ENCODE data around the gene TRPM5. TPM values are rescaled to one million over a fixed set of nuclear protein-coding genes. Genes with fewer than 3 reads are reported as not detected.

TRPM5 gene
- polyA plus RNA-seq, 1 donor (not counting 4 experiments of a cell fraction or from before 2014, with no cell fraction given): not detected

DNA sequence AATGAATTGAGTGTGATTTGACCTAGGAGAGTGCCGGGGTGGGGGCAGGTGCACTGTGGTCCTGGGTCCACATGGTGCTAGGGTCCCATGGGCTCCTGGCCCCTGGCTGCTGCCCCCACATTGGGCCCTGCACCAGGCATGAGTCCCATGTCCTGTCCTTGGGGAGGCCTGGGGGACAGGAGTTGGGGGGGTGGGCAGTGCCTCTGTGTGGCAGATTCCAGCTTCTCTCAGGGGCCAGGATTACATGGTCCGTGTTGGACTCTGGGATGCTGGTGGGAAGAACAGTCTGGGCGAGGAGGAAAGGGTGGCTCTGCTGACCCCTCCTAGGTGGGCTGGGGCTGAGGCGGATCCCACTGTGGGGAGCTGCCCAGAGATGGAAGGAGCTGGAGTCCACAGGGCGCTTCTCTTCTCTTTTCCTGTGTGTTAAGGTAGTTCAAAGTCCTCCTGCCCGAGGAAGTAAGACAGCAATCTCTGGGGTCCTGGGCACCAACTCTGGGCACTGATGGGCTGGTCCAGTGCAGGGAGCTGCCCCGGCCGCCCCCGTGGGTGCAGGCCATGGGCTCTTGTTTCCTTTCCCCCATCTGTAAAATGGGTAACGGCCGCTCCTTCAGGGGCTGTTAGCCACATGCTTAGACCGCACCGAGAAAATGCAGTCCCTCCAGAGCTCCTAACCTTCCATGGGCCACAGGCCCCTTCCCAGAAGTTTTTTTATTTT, 20.3 kb upstream of the TRPM5 start:
- peaks cover 4% of the 10 kb centered on the region for H3K27me3 ChIP-seq (ENCODE audit: control insufficient read depth, extremely low read depth, insufficient read depth, low read length)
- no peaks in the 10 kb centered on the region for H3K79me2 ChIP-seq (ENCODE audit: control insufficient read depth, insufficient read depth, low read length)
- no peaks in the 10 kb centered on the region for H3K36me3 ChIP-seq (ENCODE audit: control insufficient read depth in 2 of 2, extremely low read depth in 1 of 2, insufficient read depth in 2 of 2, low read length in 2 of 2)
- H3K27ac ChIP-seq (ENCODE audit: control insufficient read depth, insufficient read depth, low read length): no peak overlapping the region
- DNase-seq (ENCODE audit: low read depth, low spot score): no peak
- dilution Hi-C loops (cut with MboI; ENCODE audit: extremely low pct_ligation_motif_present, low sequenced_read_pairs): no loop called here
- no peaks in the 10 kb centered on the region for H3K4me1 ChIP-seq (ENCODE audit: control insufficient read depth, extremely low read depth, insufficient read depth, low read length)
- no peak overlapping the region for H2AFZ ChIP-seq (ENCODE audit: control insufficient read depth, low read length)
- H3K4me2 ChIP-seq (ENCODE audit: control insufficient read depth, extremely low read depth, insufficient read depth, low read depth, low read length): no peak overlapping the region
- no peak overlapping the region for H3K9ac ChIP-seq (ENCODE audit: control insufficient read depth, extremely low read depth, insufficient read depth, low read length)
- H3K9me3 ChIP-seq (ENCODE audit: control insufficient read depth, low read depth, low read length): no peaks in the 10 kb centered on the region
- H3K9me1 ChIP-seq (ENCODE audit: control insufficient read depth, extremely low read depth, insufficient read depth, low read length): no peaks in the 10 kb centered on the region
- FAIRE-seq: no peak
- TF ChIP-seq, protein P1, sequence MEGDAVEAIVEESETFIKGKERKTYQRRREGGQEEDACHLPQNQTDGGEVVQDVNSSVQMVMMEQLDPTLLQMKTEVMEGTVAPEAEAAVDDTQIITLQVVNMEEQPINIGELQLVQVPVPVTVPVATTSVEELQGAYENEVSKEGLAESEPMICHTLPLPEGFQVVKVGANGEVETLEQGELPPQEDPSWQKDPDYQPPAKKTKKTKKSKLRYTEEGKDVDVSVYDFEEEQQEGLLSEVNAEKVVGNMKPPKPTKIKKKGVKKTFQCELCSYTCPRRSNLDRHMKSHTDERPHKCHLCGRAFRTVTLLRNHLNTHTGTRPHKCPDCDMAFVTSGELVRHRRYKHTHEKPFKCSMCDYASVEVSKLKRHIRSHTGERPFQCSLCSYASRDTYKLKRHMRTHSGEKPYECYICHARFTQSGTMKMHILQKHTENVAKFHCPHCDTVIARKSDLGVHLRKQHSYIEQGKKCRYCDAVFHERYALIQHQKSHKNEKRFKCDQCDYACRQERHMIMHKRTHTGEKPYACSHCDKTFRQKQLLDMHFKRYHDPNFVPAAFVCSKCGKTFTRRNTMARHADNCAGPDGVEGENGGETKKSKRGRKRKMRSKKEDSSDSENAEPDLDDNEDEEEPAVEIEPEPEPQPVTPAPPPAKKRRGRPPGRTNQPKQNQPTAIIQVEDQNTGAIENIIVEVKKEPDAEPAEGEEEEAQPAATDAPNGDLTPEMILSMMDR (optimal IDR thresholded peaks at IDR 0.05 in 1 of 3, IDR thresholded peaks at IDR 0.05 in 1 of 3, conservative IDR thresholded peaks at IDR 0.05 in 1 of 3; ENCODE audit: extremely low read depth in 1 of 3, insufficient read depth in 2 of 3, low read length in 3 of 3): no peak
- TF ChIP-seq EZH2 (IDR thresholded peaks at IDR 0.05; ENCODE audit: low read length): no peak
- no peaks in the 10 kb centered on the region for H4K20me1 ChIP-seq (ENCODE audit: control insufficient read depth, extremely low read depth, insufficient read depth, low read length)
- H3K4me3 ChIP-seq (ENCODE audit: control insufficient read depth in 2 of 3, extremely low read depth in 1 of 3, insufficient read depth in 2 of 3, low read depth in 1 of 3, low read length in 3 of 3): no peak overlapping the region

DNA sequence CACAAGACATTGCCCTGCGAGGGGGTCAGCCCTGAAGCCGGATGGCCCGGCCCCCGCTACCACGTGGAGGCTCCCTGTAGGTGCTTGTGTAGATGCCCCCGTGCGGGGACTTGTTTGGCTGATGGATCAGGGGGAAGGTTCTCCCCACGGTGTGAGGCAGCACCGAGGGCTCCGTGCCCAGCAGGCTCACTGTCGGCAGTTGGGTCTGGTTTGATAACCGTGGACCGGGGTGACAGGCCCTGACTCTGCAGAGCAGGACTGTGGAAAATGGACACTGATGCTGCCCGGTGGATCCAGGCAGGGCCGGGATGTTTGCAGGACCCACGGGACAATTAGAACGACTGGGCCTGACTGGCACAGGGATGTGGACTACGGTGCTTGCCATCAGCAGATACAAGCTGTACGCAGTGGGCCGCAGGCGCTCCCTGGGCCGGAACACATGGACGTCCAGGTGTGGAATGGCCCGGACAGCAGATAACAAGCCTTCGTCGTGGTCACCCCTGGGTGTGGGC, 19.5 kb upstream of the TRPM5 start:
- H3K4me2 ChIP-seq (ENCODE audit: control insufficient read depth, extremely low read depth, insufficient read depth, low read depth, low read length): no peak overlapping the region
- H4K20me1 ChIP-seq (ENCODE audit: control insufficient read depth, extremely low read depth, insufficient read depth, low read length): no peaks in the 10 kb centered on the region
- no peaks in the 10 kb centered on the region for H3K9me1 ChIP-seq (ENCODE audit: control insufficient read depth, extremely low read depth, insufficient read depth, low read length)
- H3K27ac ChIP-seq (ENCODE audit: control insufficient read depth, insufficient read depth, low read length): no peak overlapping the region
- no peak overlapping the region for H2AFZ ChIP-seq (ENCODE audit: control insufficient read depth, low read length)
- H3K79me2 ChIP-seq (ENCODE audit: control insufficient read depth, insufficient read depth, low read length): no peaks in the 10 kb centered on the region
- H3K4me1 ChIP-seq (ENCODE audit: control insufficient read depth, extremely low read depth, insufficient read depth, low read length): no peaks in the 10 kb centered on the region
- H3K4me3 ChIP-seq (ENCODE audit: control insufficient read depth in 2 of 3, extremely low read depth in 1 of 3, insufficient read depth in 2 of 3, low read depth in 1 of 3, low read length in 3 of 3): no peak overlapping the region
- no peak overlapping the region for H3K9ac ChIP-seq (ENCODE audit: control insufficient read depth, extremely low read depth, insufficient read depth, low read length)
- H3K36me3 ChIP-seq (ENCODE audit: control insufficient read depth in 2 of 2, extremely low read depth in 1 of 2, insufficient read depth in 2 of 2, low read length in 2 of 2): no peaks in the 10 kb centered on the region
- DNase-seq (ENCODE audit: low read depth, low spot score) (no peak), FAIRE-seq (no peak)
- dilution Hi-C loops (cut with MboI; ENCODE audit: extremely low pct_ligation_motif_present, low sequenced_read_pairs): no loop called here
- TF ChIP-seq EZH2 (IDR thresholded peaks at IDR 0.05; ENCODE audit: low read length): no peak
- TF ChIP-seq, protein P1 (optimal IDR thresholded peaks at IDR 0.05 in 1 of 3, IDR thresholded peaks at IDR 0.05 in 1 of 3, conservative IDR thresholded peaks at IDR 0.05 in 1 of 3; ENCODE audit: extremely low read depth in 1 of 3, insufficient read depth in 2 of 3, low read length in 3 of 3): no peak
- no peaks in the 10 kb centered on the region for H3K9me3 ChIP-seq (ENCODE audit: control insufficient read depth, low read depth, low read length)
- peaks cover 4% of the 10 kb centered on the region for H3K27me3 ChIP-seq (ENCODE audit: control insufficient read depth, extremely low read depth, insufficient read depth, low read length)
